Common myeloid progenitor, CD34-positive (primary cell): Measurements from ENCODE around the gene AHSG. TPM values are rescaled to one million over a fixed set of nuclear protein-coding genes. Genes with fewer than 3 reads are reported as not detected.
"Not testable (repeated sequence)": the region's sequence is repeated elsewhere in the genome, so short reads cannot be mapped to it uniquely, and the experiment has no call there.

ENCODE experiments used
- CTCF ChIA-PET: fragments of 350-600 bp; sonication (Branson Sonifier 250); formaldehyde crosslinking; loops from one replicate; lab custom pipeline; 2021; ENCODE audit warnings: antibody characterized with exemption; lab: Charles Lee
- POLR2A ChIA-PET: fragments of 350-600 bp; sonication (Branson Sonifier 250); formaldehyde crosslinking; loops from one replicate; lab custom pipeline; 2021; ENCODE audit warnings: antibody characterized with exemption; lab: Charles Lee
- DNase-seq, 3 donors: peaks; one replicate each; pipeline versions ENCODE4 v3.0.0 to v3.0.0-alpha.2; 2013
- H3K27ac ChIP-seq, 2 experiments: 1 replicate in 1 of 2; 2 replicates in 1 of 2; pipeline ENCODE4 v1.7.0; 2013; ENCODE audit warnings: inconsistent platforms in 2 of 2, low read length in 2 of 2, mild to moderate bottlenecking in 2 of 2, low read depth in 1 of 2, moderate library complexity in 1 of 2; ENCODE audit not compliant: severe bottlenecking in 2 of 2, insufficient read depth in 1 of 2, poor library complexity in 1 of 2
- H3K27me3 ChIP-seq, 5 experiments: replicated peaks in 2 of 5; 1 replicate in 3 of 5; 2 replicates in 2 of 5; pipeline versions ENCODE4 v1.6.1 to v1.7.0; 2013; ENCODE audit warnings: low read length in 4 of 5, mild to moderate bottlenecking in 2 of 5, moderate library complexity in 2 of 5, inconsistent platforms in 1 of 5; ENCODE audit not compliant: insufficient read depth in 5 of 5, control insufficient read depth in 4 of 5
- H3K36me3 ChIP-seq, 4 experiments: 1 replicate in 2 of 4; 2 replicates in 2 of 4; pipeline versions ENCODE4 v1.6.1 to v1.7.0; 2013; ENCODE audit warnings: low read length in 3 of 4, control low read depth in 1 of 4, mild to moderate bottlenecking in 1 of 4; ENCODE audit not compliant: control insufficient read depth in 4 of 4, insufficient read depth in 4 of 4
- H3K4me1 ChIP-seq, 4 experiments: 1 replicate in 3 of 4; 2 replicates in 1 of 4; pipeline versions ENCODE4 v1.6.1 to v1.7.1; 2013; ENCODE audit warnings: low read length in 3 of 4, mild to moderate bottlenecking in 3 of 4, control low read depth in 1 of 4, inconsistent platforms in 1 of 4, moderate library complexity in 1 of 4; ENCODE audit not compliant: control insufficient read depth in 4 of 4, insufficient read depth in 4 of 4; ENCODE audit errors: control extremely low read depth in 1 of 4
- H3K4me3 ChIP-seq, 7 experiments: 1 replicate in 4 of 7; 2 replicates in 3 of 7; pipeline versions ENCODE4 v1.5.1 to v1.7.0; 2013; ENCODE audit warnings: mild to moderate bottlenecking in 7 of 7, low read length in 6 of 7, moderate library complexity in 6 of 7, inconsistent platforms in 2 of 7, low read depth in 2 of 7, control low read depth in 1 of 7; ENCODE audit not compliant: insufficient read depth in 4 of 7, control insufficient read depth in 1 of 7; ENCODE audit errors: extremely low read depth in 1 of 7
- H3K9me3 ChIP-seq, 5 experiments: 1 replicate in 4 of 5; 2 replicates in 1 of 5; pipeline versions ENCODE4 v1.6.1 to v1.7.1; 2013; ENCODE audit warnings: low read length in 4 of 5, mild to moderate bottlenecking in 2 of 5, inconsistent platforms in 1 of 5, low read depth in 1 of 5, moderate library complexity in 1 of 5; ENCODE audit not compliant: control insufficient read depth in 4 of 5, insufficient read depth in 2 of 5; ENCODE audit errors: control extremely low read depth in 1 of 5
- WGBS: methylation state at CpG from one replicate; pipeline ENCODE4 v1.1.5; 2013; ENCODE audit not compliant: insufficient coverage; 5-methylcytosine and 5-hydroxymethylcytosine counted together
- polyA plus RNA-seq: library from polyadenylated mRNA; unstranded; fragments of 120-200 nt; gene quantifications from one replicate; pipeline ENCODE4 v1.2.1, GENCODE V29; 2013

Gene AHSG
- polyA plus RNA-seq = not detected

GRCh38 chr3:186612721-186613636 is at the start of gene AHSG:
TSS of gene AHSG (plus strand) at chr3:186613060. CDS start at chr3:186613142, 82 bp downstream.
- peaks cover 0 to 8% (median 7%) of the 10 kb centered on the region in 5 experiments for H3K27me3 ChIP-seq
- 97% methylated on average over 4 of the region's 7 CpGs for WGBS
- H3K4me1 ChIP-seq = peaks cover 0 to 17% (median 11%) of the 10 kb centered on the region in 4 experiments
- H3K4me3 ChIP-seq = no peak within 1 kb of the TSS
- H3K9me3 ChIP-seq = no peaks in the 10 kb centered on the region
- H3K27ac ChIP-seq = no peak within 1 kb of the TSS
- ChIA-PET CTCF (interaction anchor here (0.7 to 6.7 kb wide), 11 partner anchors 11 to 669 kb away, joined by 3 to 78 read pairs (median 6); no protein-coding TSS in a partner anchor), POLR2A (no interaction called here)
- H3K36me3 ChIP-seq = no peaks in the 10 kb centered on the region
- DNase-seq = no peak

GRCh38 chr3:186564586-186564985 is 48.3 kb upstream of the AHSG start:
- ChIA-PET POLR2A (no interaction called here), CTCF (interaction anchor here (1.2 kb wide), 2 partner anchors 9 to 305 kb away, joined by 3 read pairs; no protein-coding TSS in a partner anchor)
- Histone ChIP-seq H3K4me1 (peaks cover 11 to 22% (median 18%) of the 10 kb centered on the region in 4 experiments), H3K36me3 (peaks cover 0 to 7% (median 2%) of the 10 kb centered on the region in 4 experiments), H3K9me3 (no peaks in the 10 kb centered on the region), H3K27ac (no peak overlapping the region), H3K4me3 (no peak overlapping the region), H3K27me3 (no peaks in the 10 kb centered on the region)
- DNase-seq = no peak

GRCh38 chr3:186566772-186567071 is 46.1 kb upstream of the AHSG start:
- WGBS = under 1% methylated on average over 12 of the region's 14 CpGs

GRCh38 chr3:186567072-186567921 is 45.6 kb upstream of the AHSG start, which contains the start of gene TBCCD1:
TSS of gene TBCCD1 (minus strand) at chr3:186567339. CDS start at chr3:186564329, 3,010 bp downstream.
- Histone ChIP-seq H3K4me1 (peaks cover 24 to 39% (median 33%) of the 10 kb centered on the region in 4 experiments), H3K27ac (peak within 1 kb of the TSS; percentile 67 to 93), H3K4me3 (peak within 1 kb of the TSS; percentile 89 to 97 (median 96)), H3K9me3 (no peaks in the 10 kb centered on the region), H3K27me3 (no peaks in the 10 kb centered on the region), H3K36me3 (peaks cover 0 to 3% (median 2%) of the 10 kb centered on the region in 4 experiments)
- CTCF ChIA-PET = interaction anchor here (1.1 to 1.6 kb wide), 2 partner anchors 10 to 590 kb away, joined by 3 to 8 read pairs; no protein-coding TSS in a partner anchor
- DNase-seq = peak; percentile 92 to 94 (median 92)
- 0% methylated on average over 57 of the region's 66 CpGs for WGBS
- POLR2A ChIA-PET = interaction anchor here (0.5 kb wide), 1 partner anchor 41 kb away, joined by 3 read pairs; no protein-coding TSS in a partner anchor

More at GRCh38 chr3:186566772-186567071, 46.1 kb upstream of the AHSG start:
- peaks cover 20 to 35% (median 31%) of the 10 kb centered on the region in 4 experiments for H3K4me1 ChIP-seq
- POLR2A ChIA-PET = interaction anchor here (0.6 kb wide), 1 partner anchor 39 kb away, joined by 4 read pairs; no protein-coding TSS in a partner anchor
- H3K4me3 ChIP-seq = peak overlapping the region; percentile 89 to 97 (median 96)
- H3K9me3 ChIP-seq = no peaks in the 10 kb centered on the region
- no peak for DNase-seq
- peak overlapping the region; percentile 67 to 93 for H3K27ac ChIP-seq
- no peaks in the 10 kb centered on the region for H3K27me3 ChIP-seq
- CTCF ChIA-PET = interaction anchor here (0.8 to 1.6 kb wide), 7 partner anchors 10 to 623 kb away, joined by 3 to 8 read pairs (median 3); no protein-coding TSS in a partner anchor
- H3K36me3 ChIP-seq = peaks cover 0 to 7% (median 2%) of the 10 kb centered on the region in 4 experiments

GRCh38 chr3:186569361-186569760 is 43.5 kb upstream of the AHSG start:
- H3K9me3 ChIP-seq, DNase-seq, H3K27me3 ChIP-seq, POLR2A ChIA-PET: not testable (repeated sequence)
- WGBS = 98% methylated on average over 7 of the region's 11 CpGs
- H3K27ac ChIP-seq = peak overlapping the region in 1 of 2 experiments; percentile 92
- H3K36me3 ChIP-seq = peaks cover 5 to 10% (median 7%) of the 10 kb centered on the region in 4 experiments
- H3K4me1 ChIP-seq = peaks cover 24 to 39% (median 33%) of the 10 kb centered on the region in 4 experiments
- H3K4me3 ChIP-seq = peak overlapping the region in 6 of 7 experiments; percentile 77 to 99 (median 86)
- CTCF ChIA-PET = interaction anchor here (1.8 to 4.1 kb wide), 2 partner anchors 15 to 626 kb away, joined by 6 to 19 read pairs; no protein-coding TSS in a partner anchor

GRCh38 chr3:186569779-186570095 is 43.1 kb upstream of the AHSG start:
- CTCF ChIA-PET = interaction anchor here (0.7 to 4.1 kb wide), 5 partner anchors 15 to 627 kb away, joined by 3 to 19 read pairs (median 4); no protein-coding TSS in a partner anchor
- WGBS = 17% methylated on average over 6 of the region's 7 CpGs
- DNase-seq = no peak
- Histone ChIP-seq H3K4me1 (peaks cover 24 to 39% (median 33%) of the 10 kb centered on the region in 4 experiments), H3K9me3 (no peaks in the 10 kb centered on the region), H3K4me3 (peak overlapping the region; percentile 38 to 99 (median 85)), H3K27me3 (no peaks in the 10 kb centered on the region), H3K36me3 (peaks cover 5 to 14% (median 7%) of the 10 kb centered on the region in 4 experiments), H3K27ac (peak overlapping the region; percentile 82 to 92)
- POLR2A ChIA-PET = interaction anchor here (0.8 to 1.7 kb wide), 4 partner anchors 12 to 214 kb away, joined by 3 to 9 read pairs (median 6); partner anchors contain the start of gene EIF4A2
